Measurements from ENCODE around the gene RBP3. TPM values are rescaled to one million over a fixed set of nuclear protein-coding genes. Genes with fewer than 3 reads are reported as not detected.

Gene RBP3
- total and polyA plus RNA-seq, 2 of the 4 experiments (the other 2 are of a cell fraction) = not detected

- Histone ChIP-seq H3K18ac (ENCODE audit: low read depth, low read length) (no peak overlapping the region), H2AK9ac (replicated peaks; ENCODE audit: low read depth, low read length, poor library complexity) (no peak overlapping the region), H3K23ac (ENCODE audit: low read depth, low read length) (no peak overlapping the region), H3K9ac (ENCODE audit: low read depth, low read length) (no peak overlapping the region), H2AK5ac (ENCODE audit: low read depth, low read length) (no peak overlapping the region), H2BK15ac (ENCODE audit: low read depth, low read length) (no peak overlapping the region), H3K27me3 (ENCODE audit: control insufficient read depth, insufficient read depth, low read length) (peaks cover 89% of the 10 kb centered on the region), H3K4me2 (ENCODE audit: low read depth, low read length) (no peak overlapping the region), H3K27ac (ENCODE audit: insufficient read depth, low read length) (no peak overlapping the region), H4K5ac (ENCODE audit: low read depth, low read length) (no peak overlapping the region), H4K8ac (ENCODE audit: low read depth in 2 of 2, low read length in 2 of 2) (no peak overlapping the region), H2AFZ (replicated peaks; ENCODE audit: low read length, poor library complexity) (no peak overlapping the region), H2BK5ac (ENCODE audit: low read depth, low read length, poor library complexity, severe bottlenecking) (no peak overlapping the region), H4K20me1 (ENCODE audit: insufficient read depth, low read length) (no peaks in the 10 kb centered on the region), H3K56ac (ENCODE audit: extremely low read depth, insufficient read depth, low read length) (no peak overlapping the region), H3K79me1 (ENCODE audit: low read depth in 1 of 2, low read length in 2 of 2) (no peaks in the 10 kb centered on the region), H3K14ac (replicated peaks; ENCODE audit: low read depth, low read length) (no peak overlapping the region), H3K4ac (ENCODE audit: low read depth, low read length) (no peak overlapping the region), H2BK20ac (ENCODE audit: low read depth, low read length) (no peak overlapping the region), H4K91ac (ENCODE audit: insufficient read depth, low read depth, low read length) (no peak overlapping the region), H3K4me3 (ENCODE audit: insufficient read depth, low read depth, low read length) (no peak overlapping the region), H3K9me3 (ENCODE audit: control insufficient read depth, insufficient read depth, low read length) (no peaks in the 10 kb centered on the region; the same call in 1 of the 2 replicates), H3K9me1 (ENCODE audit: insufficient read depth, low read length) (no peaks in the 10 kb centered on the region; the same call in 1 of the 2 replicates), H3K4me1 (ENCODE audit: control insufficient read depth, insufficient read depth, low read length) (no peaks in the 10 kb centered on the region; the same call in 1 of the 2 replicates), H3K36me3 (ENCODE audit: control insufficient read depth, insufficient read depth, low read length) (no peaks in the 10 kb centered on the region), H2BK120ac (ENCODE audit: low read depth, low read length) (no peak overlapping the region)
- BruUV-seq (replicated peaks) = no TSS peak
- no peak for ATAC-seq (ENCODE audit: low read depth)
- TF ChIP-seq RCOR1 (IDR thresholded peaks at IDR 0.05; ENCODE audit: insufficient replicate concordance, low read length) (no peak), BHLHE40 (IDR thresholded peaks at IDR 0.05; ENCODE audit: low read depth, low read length) (no peak), NFE2L2 (IDR thresholded peaks at IDR 0.05; ENCODE audit: low read depth, low read length) (no peak), CTCF (conservative IDR thresholded peaks at IDR 0.05; ENCODE audit: low read depth, low read length) (no peak), RAD21 (IDR thresholded peaks at IDR 0.05; ENCODE audit: low read length) (no peak), POLR2A (IDR thresholded peaks at IDR 0.05; ENCODE audit: low read depth, low read length) (no peak), RFX5 (IDR thresholded peaks at IDR 0.05; ENCODE audit: low read depth, low read length) (no peak), MAZ (IDR thresholded peaks at IDR 0.05; ENCODE audit: borderline replicate concordance, low read depth, low read length) (no peak), CEBPB (IDR thresholded peaks at IDR 0.05; ENCODE audit: low read depth, low read length) (no peak), CHD1 (IDR thresholded peaks at IDR 0.05; ENCODE audit: low read depth, low read length) (no peak), FOS (IDR thresholded peaks at IDR 0.05; ENCODE audit: low read depth, low read length) (no peak), MXI1 (IDR thresholded peaks at IDR 0.05; ENCODE audit: borderline replicate concordance, low read depth, low read length) (no peak), SMC3 (IDR thresholded peaks at IDR 0.05; ENCODE audit: low read depth, low read length) (no peak), USF2 (IDR thresholded peaks at IDR 0.05; ENCODE audit: low read depth, low read length) (no peak)
- in situ Hi-C loops (cut with MboI; ENCODE audit: low sequenced_read_pairs) (no loop called here), dilution Hi-C loops (cut with HindIII; ENCODE audit: low sequenced_read_pairs, unreplicated experiment) (no loop called here), intact Hi-C loops (cut with micrococcal nuclease) (no loop called here)
- ChIA-PET POLR2A (ENCODE audit: unreplicated experiment) (no interaction called here), CTCF (no interaction called here)
- no peak for DNase-seq
- 100% methylated on average over 1 of the region's 1 CpG; no CpG with 5 or more reads in 1 of the 2 experiments for WGBS, 2 experiments (ENCODE audit: extremely low coverage in 2 of 2, insufficient read length in 1 of 2)
Observed at GRCh38 chr10:47298715-47299114, 49.4 kb upstream of the RBP3 start.

Measured in IMR-90 (cell line).